HUES48 (cell line): Measurements from ENCODE around the gene FTO.

Experiments used
- H3K27ac ChIP-seq: one replicate; pipeline ENCODE4 v1.7.0; 2013; ENCODE audit warnings: low read depth, low read length, inconsistent platforms
- H3K27me3 ChIP-seq: 2 replicates; pipeline ENCODE4 v1.6.1; 2013; ENCODE audit warnings: mild to moderate bottlenecking, low read length; ENCODE audit not compliant: control insufficient read depth, insufficient read depth
- H3K36me3 ChIP-seq: 2 replicates; pipeline ENCODE4 v1.6.1; 2013; ENCODE audit warnings: low read length; ENCODE audit not compliant: control insufficient read depth, insufficient read depth
- H3K4me1 ChIP-seq: 2 replicates; pipeline ENCODE4 v1.6.1; 2013; ENCODE audit warnings: mild to moderate bottlenecking, low read length; ENCODE audit not compliant: control insufficient read depth, insufficient read depth
- H3K4me3 ChIP-seq: 2 replicates; pipeline ENCODE4 v1.5.1; 2013; ENCODE audit warnings: mild to moderate bottlenecking, low read depth, low read length
- H3K9ac ChIP-seq: 2 replicates; pipeline ENCODE4 v1.6.1; 2013; ENCODE audit warnings: mild to moderate bottlenecking, low read depth, low read length, moderate library complexity
- H3K9me3 ChIP-seq: 2 replicates; pipeline ENCODE4 v1.6.1; 2013; ENCODE audit warnings: low read length; ENCODE audit not compliant: control insufficient read depth, insufficient read depth

Gene FTO

GRCh38 chr16:53703590-53704444 is at the start of gene FTO, which contains the start of gene RPGRIP1L:
FTO (plus strand) TSS chr16:53704156.
RPGRIP1L (minus strand) TSS chr16:53703859; CDS start chr16:53700723, 3,136 bp downstream.
- no peaks in the 10 kb centered on the region for H3K27me3 ChIP-seq
- no peak within 1 kb of the TSS for H3K27ac ChIP-seq
- no peaks in the 10 kb centered on the region for H3K4me1 ChIP-seq
- peak within 1 kb of the TSS; percentile 65 for H3K9ac ChIP-seq
- no peaks in the 10 kb centered on the region for H3K9me3 ChIP-seq
- H3K4me3 ChIP-seq, result peak within 1 kb of the TSS; percentile 70
- peaks cover 8% of the 10 kb centered on the region; the same call in 1 of the 2 replicates for H3K36me3 ChIP-seq

GRCh38 chr16:53654946-53655345 is 49.0 kb upstream of the FTO start:
- H3K4me3 ChIP-seq, result no peak overlapping the region
- H3K27me3 ChIP-seq, result no peaks in the 10 kb centered on the region
- no peaks in the 10 kb centered on the region for H3K4me1 ChIP-seq
- no peak overlapping the region for H3K9ac ChIP-seq
- no peak overlapping the region for H3K27ac ChIP-seq
- H3K36me3 ChIP-seq, result peaks cover 3% of the 10 kb centered on the region
- no peaks in the 10 kb centered on the region for H3K9me3 ChIP-seq

- Histone ChIP-seq H3K9me3 (no peaks in the 10 kb centered on the region), H3K27ac (no peak overlapping the region)
Measured at GRCh38 chr16:53662072-53662471, 41.9 kb upstream of the FTO start.

GRCh38 chr16:53664724-53665345 is 39.1 kb upstream of the FTO start:
- H3K4me3 ChIP-seq, result no peak overlapping the region
- no peaks in the 10 kb centered on the region for H3K27me3 ChIP-seq
- H3K9ac ChIP-seq, result no peak overlapping the region
- no peaks in the 10 kb centered on the region for H3K9me3 ChIP-seq
- H3K27ac ChIP-seq, result no peak overlapping the region
- no peaks in the 10 kb centered on the region for H3K36me3 ChIP-seq
- H3K4me1 ChIP-seq, result peaks cover 5% of the 10 kb centered on the region; the same call in 1 of the 2 replicates

More at GRCh38 chr16:53662072-53662471, 41.9 kb upstream of the FTO start:
- no peaks in the 10 kb centered on the region; the same call in 1 of the 2 replicates for H3K36me3 ChIP-seq
- no peak overlapping the region for H3K9ac ChIP-seq
- no peak overlapping the region for H3K4me3 ChIP-seq
- H3K4me1 ChIP-seq, result peaks cover 5% of the 10 kb centered on the region; the same call in 1 of the 2 replicates
- H3K27me3 ChIP-seq, result no peaks in the 10 kb centered on the region

- H3K4me1 ChIP-seq, result peaks cover 5% of the 10 kb centered on the region; the same call in 1 of the 2 replicates
- no peak overlapping the region for H3K27ac ChIP-seq
- no peaks in the 10 kb centered on the region for H3K9me3 ChIP-seq
- H3K9ac ChIP-seq, result no peak overlapping the region
- H3K4me3 ChIP-seq, result no peak overlapping the region
- no peaks in the 10 kb centered on the region for H3K36me3 ChIP-seq
- H3K27me3 ChIP-seq, result no peaks in the 10 kb centered on the region
Measured at GRCh38 chr16:53666786-53667415, 37.1 kb upstream of the FTO start.

- peaks cover 5% of the 10 kb centered on the region for H3K4me1 ChIP-seq
- no peak overlapping the region for H3K27ac ChIP-seq
Measured at GRCh38 chr16:53668869-53669268, 35.1 kb upstream of the FTO start.

GRCh38 chr16:53672461-53672860 is 31.5 kb upstream of the FTO start:
- peaks cover 5% of the 10 kb centered on the region for H3K4me1 ChIP-seq
- H3K9ac ChIP-seq, result no peak overlapping the region
- H3K27ac ChIP-seq, result no peak overlapping the region

More at GRCh38 chr16:53668869-53669268, 35.1 kb upstream of the FTO start:
- Histone ChIP-seq H3K27me3 (no peaks in the 10 kb centered on the region), H3K4me3 (no peak overlapping the region), H3K9me3 (no peaks in the 10 kb centered on the region), H3K9ac (no peak overlapping the region), H3K36me3 (no peaks in the 10 kb centered on the region)

GRCh38 chr16:53673189-53673588 is 30.8 kb upstream of the FTO start:
- H3K27ac ChIP-seq, result no peak overlapping the region
- H3K4me3 ChIP-seq, result no peak overlapping the region
- H3K36me3 ChIP-seq, result no peaks in the 10 kb centered on the region
- no peak overlapping the region for H3K9ac ChIP-seq
- no peaks in the 10 kb centered on the region for H3K27me3 ChIP-seq
- H3K4me1 ChIP-seq, result peaks cover 6% of the 10 kb centered on the region
- H3K9me3 ChIP-seq, result no peaks in the 10 kb centered on the region

More at GRCh38 chr16:53672461-53672860, 31.5 kb upstream of the FTO start:
- no peak overlapping the region for H3K4me3 ChIP-seq
- H3K9me3 ChIP-seq, result no peaks in the 10 kb centered on the region
- no peaks in the 10 kb centered on the region for H3K36me3 ChIP-seq
- H3K27me3 ChIP-seq, result no peaks in the 10 kb centered on the region

GRCh38 chr16:53678155-53678554 is 25.8 kb upstream of the FTO start:
- no peak overlapping the region for H3K9ac ChIP-seq
- H3K27ac ChIP-seq, result no peak overlapping the region
- H3K36me3 ChIP-seq, result no peaks in the 10 kb centered on the region
- no peaks in the 10 kb centered on the region for H3K27me3 ChIP-seq
- no peaks in the 10 kb centered on the region for H3K9me3 ChIP-seq
- no peak overlapping the region for H3K4me3 ChIP-seq
- peaks cover 6% of the 10 kb centered on the region; the same call in 1 of the 2 replicates for H3K4me1 ChIP-seq

GRCh38 chr16:53678756-53679343 is 25.1 kb upstream of the FTO start:
- no peak overlapping the region for H3K27ac ChIP-seq
- H3K4me3 ChIP-seq, result no peak overlapping the region
- peaks cover 6% of the 10 kb centered on the region; the same call in 1 of the 2 replicates for H3K4me1 ChIP-seq
- no peaks in the 10 kb centered on the region for H3K9me3 ChIP-seq
- H3K27me3 ChIP-seq, result no peaks in the 10 kb centered on the region
- no peaks in the 10 kb centered on the region for H3K36me3 ChIP-seq
- no peak overlapping the region for H3K9ac ChIP-seq
